CD4-positive, CD25-positive, alpha-beta regulatory T cell (primary cell): Measurements from ENCODE around the gene EVI5. TPM values are rescaled to one million over a fixed set of nuclear protein-coding genes. Genes with fewer than 3 reads are reported as not detected.
"Not testable (repeated sequence)": the region's sequence is repeated elsewhere in the genome, so short reads cannot be mapped to it uniquely, and the experiment has no call there.

Source experiments
- ATAC-seq, 2 donors: fragments of 150-1000 bp; cut with Tn5 transposase; one replicate each; pipeline ENCODE4 v1.10.0; 2021; ENCODE audit warnings: low read depth in 2 of 2, moderate number of reproducible peaks in 2 of 2, moderate library complexity in 1 of 2
- DNase-seq, 3 donors: peaks; one replicate each; pipeline versions ENCODE4 v3.0.0 to v3.0.0-alpha.2; 2012 to 2022; ENCODE audit warnings: mixed read lengths in 1 of 3
- H3K27ac ChIP-seq: one replicate; pipeline ENCODE4 v1.7.0; 2013; ENCODE audit warnings: mild to moderate bottlenecking, low read length; ENCODE audit not compliant: insufficient read depth, poor library complexity, severe bottlenecking
- H3K27me3 ChIP-seq: one replicate; pipeline ENCODE4 v1.7.0; 2013; ENCODE audit warnings: low read length; ENCODE audit not compliant: control insufficient read depth, insufficient read depth
- H3K36me3 ChIP-seq: one replicate; pipeline ENCODE4 v1.7.0; 2013; ENCODE audit warnings: mild to moderate bottlenecking, low read length, moderate library complexity; ENCODE audit not compliant: control insufficient read depth, insufficient read depth
- H3K4me1 ChIP-seq: 2 replicates; pipeline ENCODE4 v1.7.0; 2013; ENCODE audit warnings: mild to moderate bottlenecking, low read length; ENCODE audit not compliant: insufficient read depth, control insufficient read depth, poor library complexity, severe bottlenecking
- H3K4me3 ChIP-seq: one replicate; pipeline ENCODE4 v1.7.0; 2013; ENCODE audit warnings: low read depth, mild to moderate bottlenecking, low read length, moderate library complexity
- H3K9me3 ChIP-seq, 2 experiments: 1 replicate in 1 of 2; 2 replicates in 1 of 2; pipeline ENCODE4 v1.7.0; 2013; ENCODE audit warnings: low read length in 2 of 2, mild to moderate bottlenecking in 1 of 2, moderate library complexity in 1 of 2; ENCODE audit not compliant: control insufficient read depth in 2 of 2
- H3K27ac Mint-ChIP-seq, 3 donors: one replicate each; pipeline ENCODE4 v1.8.0; 2020 to 2022; ENCODE audit warnings: mild to moderate bottlenecking in 3 of 3, mixed read lengths in 3 of 3, moderate library complexity in 2 of 3
- H3K27me3 Mint-ChIP-seq: one replicate; pipeline ENCODE4 v1.8.0; 2022; ENCODE audit warnings: mild to moderate bottlenecking, mixed read lengths
- H3K36me3 Mint-ChIP-seq: one replicate; pipeline ENCODE4 v1.8.0; 2020; ENCODE audit warnings: mixed read lengths
- H3K4me1 Mint-ChIP-seq, 4 donors: one replicate each; pipeline ENCODE4 v1.8.0; 2020 to 2022; ENCODE audit warnings: mixed read lengths in 4 of 4, mild to moderate bottlenecking in 1 of 4
- H3K4me3 Mint-ChIP-seq, 4 donors: one replicate each; pipeline ENCODE4 v1.8.0; 2020 to 2022; ENCODE audit warnings: mild to moderate bottlenecking in 4 of 4, mixed read lengths in 4 of 4, moderate library complexity in 3 of 4
- H3K9me3 Mint-ChIP-seq, 7 donors: one replicate each; pipeline ENCODE4 v1.8.0; 2020 to 2022; ENCODE audit warnings: mixed read lengths in 7 of 7, mild to moderate bottlenecking in 3 of 7, moderate library complexity in 2 of 7
- polyA plus RNA-seq, 4 donors: library from polyadenylated mRNA; unstranded; fragments of 300-500 nt; fragmentation: Illumina TruSeq; gene quantifications; one replicate each; pipeline ENCODE4 v1.2.3, GENCODE V29; 2021
- total RNA-seq: library from RNA; stranded (reverse); gene quantifications from one replicate; pipeline ENCODE4 v1.2.3, GENCODE V29; 2022

Gene EVI5
- total and polyA plus RNA-seq, 5 donors from 2014 or later, result 0.52 to 2.7 (median 0.59) TPM

DNA sequence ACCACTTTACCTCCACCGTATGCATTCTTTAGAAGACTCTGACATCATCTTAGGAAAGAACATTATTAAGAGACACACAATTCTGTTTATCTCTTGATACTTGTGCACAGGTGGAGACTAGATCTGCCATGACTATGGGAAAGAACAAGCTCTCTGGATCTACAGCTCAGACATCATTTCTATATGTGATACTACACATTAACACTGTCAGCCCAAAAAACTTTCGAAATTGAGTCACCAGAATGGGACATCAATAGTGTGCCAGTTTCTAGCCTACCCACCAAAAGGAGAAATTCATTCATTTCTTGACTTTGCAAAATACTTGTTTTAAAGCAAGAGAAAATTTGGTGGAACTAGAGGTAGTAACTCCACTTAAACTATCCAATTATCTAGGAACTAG lies 6.0 kb upstream of the EVI5 start:
- DNase-seq, result no peak
- H3K4me3 ChIP-seq, result no peak overlapping the region
- peaks cover 0 to 3% (median 0%) of the 10 kb centered on the region in 7 donors for H3K9me3 Mint-ChIP-seq
- H3K4me1 Mint-ChIP-seq, result peaks cover 0 to 8% (median 6%) of the 10 kb centered on the region in 4 donors
- no peak overlapping the region for H3K4me3 Mint-ChIP-seq
- H3K27ac ChIP-seq, result no peak overlapping the region
- no peak for ATAC-seq
- H3K27me3 ChIP-seq, result peaks cover 18% of the 10 kb centered on the region
- no peaks in the 10 kb centered on the region for H3K36me3 Mint-ChIP-seq
- H3K27me3 Mint-ChIP-seq, result peaks cover 37% of the 10 kb centered on the region
- H3K9me3 ChIP-seq, result no peaks in the 10 kb centered on the region
- no peaks in the 10 kb centered on the region for H3K4me1 ChIP-seq
- H3K27ac Mint-ChIP-seq, result no peak overlapping the region
- no peaks in the 10 kb centered on the region for H3K36me3 ChIP-seq

DNA sequence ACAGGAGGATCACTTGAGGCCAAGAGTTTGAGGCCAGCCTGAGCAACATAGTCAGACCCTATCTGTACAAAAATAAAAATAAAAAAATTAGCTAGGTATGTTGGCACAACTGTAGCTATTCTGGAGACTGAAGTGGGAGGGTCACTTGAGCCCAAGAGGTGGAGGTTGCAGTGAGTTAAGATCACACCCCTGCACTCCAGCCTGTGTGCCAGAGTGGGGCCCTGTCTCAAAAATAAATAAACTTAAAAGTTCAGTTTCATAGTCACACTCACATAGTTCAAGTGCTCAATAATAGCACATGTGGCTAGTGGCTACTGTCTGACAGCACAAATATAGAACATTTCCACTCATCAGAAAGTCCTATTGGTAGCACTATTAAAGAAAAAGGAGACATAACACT lies 5.2 kb upstream of the EVI5 start:
- Histone ChIP-seq H3K27me3 (peaks cover 14% of the 10 kb centered on the region), H3K4me1 (peaks cover 4% of the 10 kb centered on the region), H3K4me3 (no peak overlapping the region), H3K9me3 (no peaks in the 10 kb centered on the region), H3K27ac (no peak overlapping the region), H3K36me3 (no peaks in the 10 kb centered on the region)
- H3K36me3 Mint-ChIP-seq, result no peaks in the 10 kb centered on the region
- ATAC-seq (no peak), DNase-seq (no peak)
- peaks cover 0 to 3% (median 0%) of the 10 kb centered on the region in 7 donors for H3K9me3 Mint-ChIP-seq
- H3K4me3 Mint-ChIP-seq, result no peak overlapping the region
- H3K27ac Mint-ChIP-seq, result no peak overlapping the region
- H3K4me1 Mint-ChIP-seq, result peaks cover 3 to 14% (median 11%) of the 10 kb centered on the region in 4 donors
- H3K27me3 Mint-ChIP-seq, result peaks cover 45% of the 10 kb centered on the region

DNA sequence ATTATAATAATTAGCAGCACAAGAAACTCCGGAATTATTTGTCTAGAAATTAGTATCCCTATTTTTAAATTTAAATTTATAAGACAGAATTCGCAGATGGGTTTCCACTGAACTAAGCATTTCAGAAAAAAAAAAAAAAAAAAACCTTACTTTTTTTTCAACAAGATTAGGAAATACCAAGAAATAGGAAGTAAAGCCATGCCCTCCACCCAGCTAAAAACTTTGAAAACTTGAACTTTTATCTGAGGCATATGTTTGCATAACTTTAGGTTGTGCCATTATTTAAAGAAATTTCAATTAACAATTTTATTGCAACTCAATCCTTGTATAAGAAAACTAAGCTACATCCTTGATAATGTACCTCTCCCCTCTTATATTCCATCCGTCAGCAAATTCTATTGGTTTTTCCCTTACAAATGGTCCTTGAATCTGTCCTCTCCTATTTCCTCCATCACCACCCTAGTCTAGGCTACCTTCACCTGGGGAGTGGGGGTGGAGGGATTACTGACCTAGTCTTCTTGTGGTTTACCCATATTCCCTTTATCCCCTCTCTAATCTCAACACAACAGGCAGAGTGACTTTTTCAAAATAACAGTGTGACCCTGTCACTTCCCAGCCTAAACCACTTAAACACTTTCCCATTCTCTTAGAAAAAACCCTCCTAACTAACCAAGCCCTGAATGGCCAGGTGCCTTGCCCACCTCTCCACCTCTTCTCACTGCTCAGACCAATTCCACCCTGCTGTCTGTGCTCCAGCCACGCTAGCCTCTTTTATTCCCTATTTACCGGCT lies 1.4 kb upstream of the EVI5 start:
- H3K4me3 Mint-ChIP-seq, result peak overlapping the region; percentile 5 to 36 (median 22)
- H3K27ac Mint-ChIP-seq, result peak overlapping the region in 1 of 3 donors; percentile 17
- H3K4me1 ChIP-seq, result peaks cover 21% of the 10 kb centered on the region
- H3K36me3 ChIP-seq, result no peaks in the 10 kb centered on the region
- H3K27me3 ChIP-seq, result peaks cover 5% of the 10 kb centered on the region
- DNase-seq (no peak), ATAC-seq (no peak)
- peaks cover 47% of the 10 kb centered on the region for H3K27me3 Mint-ChIP-seq
- no peak overlapping the region for H3K4me3 ChIP-seq
- H3K4me1 Mint-ChIP-seq, result peaks cover 7 to 29% (median 21%) of the 10 kb centered on the region in 4 donors
- H3K27ac ChIP-seq, result no peak overlapping the region
- peaks cover 0 to 3% (median 0%) of the 10 kb centered on the region in 7 donors for H3K9me3 Mint-ChIP-seq
- no peaks in the 10 kb centered on the region for H3K36me3 Mint-ChIP-seq
- no peaks in the 10 kb centered on the region for H3K9me3 ChIP-seq

DNA sequence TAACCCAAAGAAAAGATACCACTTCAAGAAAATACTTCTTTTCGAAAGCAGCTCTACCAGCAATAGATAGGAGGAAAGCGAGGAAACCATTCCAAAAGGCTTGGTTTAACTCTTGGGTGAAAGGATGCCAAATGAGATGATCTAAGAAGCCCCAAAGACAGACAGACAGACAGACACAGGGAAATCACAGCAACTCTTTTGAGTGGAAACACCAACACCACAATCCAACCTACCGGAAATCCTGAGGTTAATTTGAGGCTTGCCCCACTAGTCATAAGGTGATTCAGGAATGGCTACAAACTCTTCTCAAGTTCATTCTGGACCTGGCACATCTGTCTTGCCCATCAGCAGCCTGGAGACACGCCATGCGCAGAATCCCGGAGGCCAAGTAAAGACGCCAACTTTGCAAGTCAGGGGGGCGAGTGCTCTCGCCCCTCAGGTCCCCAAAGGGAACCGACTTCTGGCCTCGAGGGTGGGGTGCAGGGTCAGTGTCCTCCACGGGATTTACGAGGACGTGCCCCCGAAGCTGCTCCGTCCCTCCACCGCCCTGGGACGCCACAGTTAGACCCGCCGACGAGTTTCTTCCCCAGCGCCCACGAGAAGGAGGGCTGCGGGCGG lies 778 bp downstream of the EVI5 start:
- DNase-seq (peak in 2 of 3 donors; percentile 20 to 66), ATAC-seq (peak in 1 of 2 donors; percentile 4)
- Mint-ChIP-seq H3K4me1 (peaks cover 7 to 29% (median 22%) of the 10 kb centered on the region in 4 donors), H3K9me3 (peaks cover 0 to 3% (median 0%) of the 10 kb centered on the region in 7 donors), H3K27me3 (peaks cover 48% of the 10 kb centered on the region), H3K4me3 (peak overlapping the region; percentile 77 to 91 (median 87)), H3K27ac (peak overlapping the region in 1 of 3 donors; percentile 72), H3K36me3 (no peaks in the 10 kb centered on the region)
- H3K27me3 ChIP-seq, result peaks cover 3% of the 10 kb centered on the region
- H3K36me3 ChIP-seq, result no peaks in the 10 kb centered on the region
- peaks cover 21% of the 10 kb centered on the region for H3K4me1 ChIP-seq
- no peak overlapping the region for H3K27ac ChIP-seq
- peak overlapping the region; percentile 54 for H3K4me3 ChIP-seq
- no peaks in the 10 kb centered on the region for H3K9me3 ChIP-seq

DNA sequence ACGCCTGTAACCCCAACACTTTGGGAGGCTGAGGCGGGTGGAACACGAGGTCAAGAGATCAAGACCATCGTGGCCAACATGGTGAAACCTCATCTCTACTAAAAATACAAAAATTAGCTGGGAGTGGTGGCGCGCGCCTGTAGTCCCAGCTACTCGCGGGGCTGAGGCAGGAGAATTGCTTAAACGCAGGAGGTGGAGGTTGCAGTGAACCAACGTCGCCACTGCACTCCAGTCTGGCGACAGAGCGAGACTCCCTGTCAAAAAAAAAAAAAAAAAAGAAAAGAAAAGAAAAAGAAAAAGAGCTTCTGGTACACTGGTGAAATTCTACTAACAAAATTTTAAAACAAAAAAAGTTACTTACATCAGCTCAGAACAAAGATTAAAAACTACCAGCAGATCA lies 1.4 kb downstream of the EVI5 start:
- not testable (repeated sequence) for H3K27ac ChIP-seq, ATAC-seq, H3K9me3 ChIP-seq, H3K27me3 ChIP-seq, H3K36me3 ChIP-seq, H3K36me3 Mint-ChIP-seq, H3K9me3 Mint-ChIP-seq
- DNase-seq, result peak in 1 of 3 donors; percentile 4
- H3K4me1 Mint-ChIP-seq, result peaks cover 7 to 29% (median 22%) of the 10 kb centered on the region in 4 donors
- H3K27ac Mint-ChIP-seq, result peak overlapping the region in 1 of 3 donors; percentile 72
- H3K27me3 Mint-ChIP-seq, result peaks cover 53% of the 10 kb centered on the region
- Histone ChIP-seq H3K4me1 (peaks cover 21% of the 10 kb centered on the region), H3K4me3 (peak overlapping the region; percentile 54)
- H3K4me3 Mint-ChIP-seq, result peak overlapping the region; percentile 77 to 91 (median 87)

DNA sequence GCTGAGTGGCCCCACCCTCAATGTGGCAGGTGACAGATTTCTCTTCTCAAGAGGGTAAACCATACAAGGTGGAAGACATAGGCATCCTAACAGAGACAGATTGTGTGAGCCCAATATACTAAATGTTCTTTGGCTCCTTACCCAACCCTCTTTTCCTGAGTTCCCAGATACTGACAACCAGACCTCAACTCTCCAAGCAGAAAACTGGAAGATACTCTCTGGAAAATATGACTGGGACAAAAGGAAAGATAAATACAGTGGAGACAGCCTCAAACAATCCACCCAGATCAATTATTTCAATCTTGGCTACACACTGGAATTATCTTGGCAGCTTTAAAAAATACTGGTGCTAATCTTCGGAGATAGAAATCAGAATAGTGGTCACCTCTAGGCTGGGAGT lies 6.5 kb downstream of the EVI5 start:
- H3K36me3 Mint-ChIP-seq, result peaks cover 5% of the 10 kb centered on the region

DNA sequence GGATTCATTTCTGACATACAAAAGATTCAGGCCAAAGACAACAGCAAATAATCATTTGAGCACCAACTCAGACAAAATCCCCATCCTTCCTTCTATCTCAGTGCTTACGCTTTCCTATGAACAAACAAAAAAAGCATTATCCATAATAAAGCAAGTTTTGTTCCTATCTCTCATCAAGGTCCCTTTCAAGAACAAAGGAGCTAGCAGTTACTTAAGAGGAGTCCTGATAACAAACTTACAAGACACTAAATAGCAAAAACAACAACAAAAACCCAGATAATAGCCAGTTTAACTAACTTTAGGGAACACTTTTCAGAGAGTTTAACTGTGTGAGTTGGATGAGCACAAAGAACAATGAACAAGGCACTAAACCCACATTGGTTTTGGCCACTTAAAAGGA lies 10.5 kb downstream of the EVI5 start:
- Mint-ChIP-seq H3K27ac (peak overlapping the region in 1 of 3 donors; percentile 9), H3K36me3 (peaks cover 9% of the 10 kb centered on the region), H3K4me1 (peaks cover 0 to 7% (median 0%) of the 10 kb centered on the region in 4 donors), H3K9me3 (peaks cover 0 to 3% (median 0%) of the 10 kb centered on the region in 7 donors), H3K4me3 (no peak overlapping the region), H3K27me3 (peaks cover 17% of the 10 kb centered on the region)
- Histone ChIP-seq H3K27ac (no peak overlapping the region), H3K9me3 (no peaks in the 10 kb centered on the region), H3K4me3 (no peak overlapping the region), H3K4me1 (no peaks in the 10 kb centered on the region), H3K27me3 (no peaks in the 10 kb centered on the region), H3K36me3 (no peaks in the 10 kb centered on the region)
- ATAC-seq (no peak), DNase-seq (no peak)

More for the DNA sequence above, 6.5 kb downstream of the EVI5 start:
- ATAC-seq, result no peak
- peaks cover 0 to 3% (median 0%) of the 10 kb centered on the region in 7 donors for H3K9me3 Mint-ChIP-seq
- H3K27ac ChIP-seq, result no peak overlapping the region
- H3K36me3 ChIP-seq, result no peaks in the 10 kb centered on the region
- peaks cover 35% of the 10 kb centered on the region for H3K27me3 Mint-ChIP-seq
- H3K4me3 Mint-ChIP-seq, result no peak overlapping the region
- H3K27me3 ChIP-seq, result peaks cover 3% of the 10 kb centered on the region
- peaks cover 0 to 8% (median 5%) of the 10 kb centered on the region in 4 donors for H3K4me1 Mint-ChIP-seq
- peaks cover under 1% of the 10 kb centered on the region for H3K4me1 ChIP-seq
- peak overlapping the region in 1 of 3 donors; percentile 12 for H3K27ac Mint-ChIP-seq
- no peak for DNase-seq
- no peak overlapping the region for H3K4me3 ChIP-seq
- no peaks in the 10 kb centered on the region for H3K9me3 ChIP-seq
